ENCODE results near the gene WDR7.

Gene WDR7

DNA sequence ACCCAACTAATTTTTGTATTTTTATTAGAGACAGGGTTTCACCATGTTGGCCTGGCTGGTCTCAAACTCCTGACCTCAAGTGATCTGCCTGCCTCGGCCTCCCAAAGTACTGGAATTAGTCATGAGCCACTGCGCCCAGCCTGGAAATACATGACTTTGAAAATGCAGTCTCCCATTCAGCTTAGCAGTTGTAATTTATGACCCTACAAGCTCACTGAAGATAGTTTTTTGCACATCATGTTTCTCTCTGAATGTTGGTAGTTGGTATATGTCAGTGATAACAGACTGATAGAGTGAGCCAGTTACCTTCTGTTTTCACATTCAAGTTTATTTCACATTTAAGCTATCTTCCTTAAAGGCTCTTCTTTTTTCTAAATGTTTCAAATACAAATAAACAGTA, 7.1 kb downstream of the WDR7 start:
- no peak for DNase-seq

DNA sequence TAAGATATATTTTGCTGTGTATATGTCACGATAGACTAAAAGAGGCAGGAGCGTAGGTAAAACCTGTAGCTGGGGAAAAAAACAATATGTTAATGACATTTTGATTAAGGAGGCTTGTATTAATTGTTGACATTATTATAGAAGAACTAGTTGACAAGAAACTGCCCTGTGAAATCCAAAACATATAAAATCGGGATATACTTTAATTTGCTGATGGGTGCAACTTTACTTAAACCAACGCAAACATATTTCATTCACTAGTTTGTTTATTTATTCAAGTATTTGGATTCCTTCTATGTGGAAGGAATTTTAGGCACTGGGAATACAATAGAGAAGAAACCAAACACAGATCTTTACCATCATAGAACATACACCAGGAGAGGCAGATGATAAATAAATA, 8.0 kb downstream of the WDR7 start:
- DNase-seq, result no peak

DNA sequence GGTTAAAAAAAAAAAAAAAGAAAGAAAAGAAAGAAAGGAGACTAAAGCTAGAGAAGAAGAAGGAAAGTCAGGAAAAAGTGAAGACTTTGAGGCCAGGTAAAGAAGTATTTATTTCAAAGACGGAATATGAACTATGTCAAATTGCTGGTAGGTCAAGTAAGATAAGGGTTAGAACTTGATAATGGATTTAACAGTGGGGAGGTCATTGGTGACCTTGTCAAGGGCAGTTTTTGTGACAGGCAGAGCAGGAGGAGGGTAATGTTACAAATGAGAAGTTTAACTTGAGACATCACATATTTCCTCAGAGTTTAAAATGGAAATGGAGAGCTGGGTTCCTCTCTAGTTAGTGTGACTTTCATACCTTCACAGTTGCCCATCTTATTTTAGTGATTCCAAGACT, 9.5 kb downstream of the WDR7 start:
- DNase-seq, result no peak

DNA sequence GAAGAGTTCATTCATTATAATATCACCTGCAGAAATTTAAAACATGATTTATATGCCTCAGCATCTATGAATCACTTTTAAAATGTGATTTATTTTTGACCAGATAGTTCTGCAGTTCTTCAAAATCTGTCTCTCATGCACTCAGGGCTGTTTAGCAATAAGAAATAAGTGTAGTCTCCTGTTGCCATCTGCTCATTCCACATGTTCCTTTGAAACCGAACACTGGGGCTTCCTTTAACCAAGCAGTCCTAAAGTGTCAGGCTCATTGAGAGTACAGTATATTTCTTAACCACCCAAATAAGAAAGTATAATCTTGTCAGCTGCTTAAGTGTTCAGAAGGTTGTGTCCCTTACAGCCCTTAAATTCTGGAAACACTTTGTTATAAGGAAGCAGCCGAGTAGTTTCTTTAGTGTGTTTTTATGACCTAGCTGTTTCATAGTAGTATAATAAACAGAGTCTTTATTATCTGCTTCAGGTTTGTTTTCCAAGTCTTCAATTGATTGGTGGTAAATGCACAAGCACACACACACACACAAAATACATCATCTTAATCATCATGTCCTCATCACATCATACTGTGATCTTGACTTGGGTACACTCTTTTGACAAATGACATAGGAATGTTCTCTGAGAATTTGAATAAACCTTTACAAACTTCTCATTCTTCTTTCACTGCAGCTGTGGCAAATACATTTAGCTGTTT, 10.4 kb downstream of the WDR7 start:
- no peak for DNase-seq

DNA sequence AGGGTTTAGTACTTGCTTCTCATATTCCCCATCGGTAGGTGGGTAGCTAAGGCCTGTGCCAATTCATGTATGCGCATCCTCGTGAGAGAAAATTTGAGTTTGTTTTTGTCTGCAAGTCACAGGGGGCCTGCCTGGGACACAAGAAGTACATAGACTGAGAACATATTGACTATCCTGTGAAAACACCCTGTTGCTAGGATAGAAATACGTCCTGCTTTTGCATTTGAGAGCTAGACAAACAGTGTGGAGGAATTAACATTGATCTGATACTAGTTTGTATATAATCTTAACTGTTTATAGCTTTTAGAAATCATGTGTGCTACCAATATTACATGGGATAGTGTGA, 10.9 kb downstream of the WDR7 start:
- DNase-seq, result no peak

DNA sequence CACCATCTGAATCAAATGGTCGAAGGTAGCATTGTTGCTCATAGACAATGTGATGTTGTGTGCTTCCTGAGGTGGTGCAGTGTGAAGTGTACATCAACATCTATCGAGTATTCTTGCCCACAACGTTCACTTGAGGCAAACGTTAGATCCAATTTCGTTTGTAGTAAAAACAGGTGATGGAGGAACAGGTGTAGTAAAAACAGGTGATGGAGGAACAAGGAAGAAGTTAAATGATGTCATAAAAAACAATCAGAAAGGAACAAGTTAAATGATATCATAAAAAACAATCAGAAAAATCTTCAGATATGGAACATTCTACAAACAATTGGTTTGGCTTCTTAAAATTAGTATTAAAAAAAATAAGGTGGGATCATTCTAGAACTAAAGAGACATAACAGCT, 11.3 kb downstream of the WDR7 start:
- no peak for DNase-seq

DNA sequence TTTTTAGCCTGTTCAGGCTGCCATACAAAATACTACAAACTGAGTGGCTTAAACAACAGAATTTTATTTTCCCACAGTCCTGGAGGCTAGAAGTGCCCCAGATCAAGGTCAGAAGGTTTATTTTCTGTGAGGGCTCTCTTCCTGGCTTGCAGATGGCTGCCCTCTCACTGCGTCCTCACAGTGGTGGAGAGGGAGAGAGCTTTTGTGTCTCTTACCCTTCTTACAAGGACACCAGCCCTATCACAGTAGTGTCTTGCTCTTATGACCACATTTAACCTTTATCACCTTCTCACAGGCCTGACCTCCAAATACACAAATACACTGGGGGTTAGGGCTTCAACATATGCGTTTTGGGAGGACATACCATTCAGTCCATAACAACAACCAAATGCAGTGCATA, 11.7 kb downstream of the WDR7 start:
- DNase-seq, result no peak

DNA sequence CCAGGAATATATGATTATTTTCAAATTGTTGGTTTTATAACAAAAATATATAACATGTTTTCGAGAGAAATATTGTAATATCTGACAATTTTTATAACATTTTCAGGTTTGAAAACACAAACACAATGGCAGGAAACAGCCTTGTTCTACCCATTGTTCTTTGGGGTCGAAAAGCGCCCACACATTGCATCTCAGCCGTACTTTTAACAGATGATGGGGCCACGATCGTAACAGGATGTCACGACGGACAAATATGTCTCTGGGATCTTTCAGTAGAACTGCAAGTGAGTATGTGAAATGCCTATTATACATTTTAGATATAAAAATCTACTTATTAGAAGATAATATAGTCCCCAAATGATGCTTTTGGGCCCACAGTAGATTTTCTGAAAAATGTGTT, 21.2 kb downstream of the WDR7 start:
- no peak for DNase-seq

DNA sequence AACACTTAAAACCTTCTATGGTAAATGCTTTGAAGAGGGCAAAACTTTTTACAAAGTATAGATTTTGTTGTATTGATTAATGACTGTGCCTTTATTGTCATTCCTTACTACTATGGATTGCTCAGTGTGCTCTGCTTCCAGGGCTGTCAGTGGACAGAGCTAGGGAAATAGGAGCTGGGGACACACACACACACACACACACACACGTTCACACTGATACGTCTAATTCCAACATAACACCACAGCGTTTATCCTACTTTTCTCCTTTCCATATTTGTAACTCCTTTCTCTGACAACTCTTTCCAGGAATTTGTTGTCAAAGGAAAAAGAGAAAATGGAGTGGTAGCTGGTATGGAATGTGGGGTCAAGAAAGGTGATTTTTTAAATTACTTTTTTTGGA, 21.8 kb downstream of the WDR7 start:
- DNase-seq, result no peak

DNA sequence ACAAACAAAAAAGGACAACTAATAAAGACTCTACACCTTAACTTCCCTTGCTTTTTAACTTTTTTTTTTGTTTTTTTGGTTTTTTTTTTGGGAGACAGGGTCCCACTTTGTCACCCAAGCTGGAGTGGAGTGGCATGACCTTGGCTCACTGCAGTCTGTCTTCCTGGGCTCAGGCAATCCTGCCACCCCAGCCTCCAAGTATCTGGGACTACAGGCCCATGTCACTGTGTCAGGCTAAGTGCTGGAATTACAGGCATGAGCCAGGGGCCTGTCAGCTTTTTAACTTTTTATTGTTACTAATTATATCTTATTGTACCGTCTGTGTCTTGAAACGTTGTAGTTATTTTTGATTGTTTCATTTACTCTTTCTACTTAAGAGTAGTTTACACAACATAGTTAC, 25.5 kb downstream of the WDR7 start:
- DNase-seq, result no peak

DNA sequence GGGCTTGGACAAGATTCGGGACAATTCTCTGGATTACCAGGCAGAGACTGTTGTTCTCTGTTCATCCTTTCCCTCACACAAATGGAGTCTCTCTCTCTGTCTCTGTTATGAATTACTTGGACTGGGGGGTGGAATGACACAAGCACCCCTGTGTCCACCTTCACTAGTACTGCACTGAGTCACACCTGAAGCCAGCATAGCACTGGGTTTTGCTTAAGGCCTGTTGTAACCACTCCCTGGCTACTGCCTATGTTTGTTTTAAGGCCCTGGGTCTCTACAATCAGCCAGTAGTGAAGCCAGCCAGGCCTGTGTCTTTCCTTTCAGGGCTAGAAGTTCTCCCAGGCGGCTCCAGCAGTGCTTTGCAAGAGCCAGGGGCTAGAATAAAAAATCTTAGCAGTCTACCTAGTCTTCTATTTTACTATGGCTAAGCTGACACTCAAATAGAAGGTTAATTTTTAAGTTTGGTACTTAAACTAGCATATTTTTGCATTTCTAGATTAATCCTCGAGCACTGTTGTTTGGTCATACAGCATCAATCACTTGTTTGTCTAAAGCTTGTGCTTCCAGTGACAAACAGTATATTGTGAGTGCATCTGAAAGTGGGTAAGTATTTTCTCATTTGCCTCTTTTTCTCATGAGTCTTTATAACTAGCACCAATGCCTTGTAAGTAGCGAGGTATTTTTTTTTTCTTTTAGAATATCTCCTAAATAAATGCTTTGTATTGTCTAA, 27.8 kb downstream of the WDR7 start:
- DNase-seq, result no peak

DNA sequence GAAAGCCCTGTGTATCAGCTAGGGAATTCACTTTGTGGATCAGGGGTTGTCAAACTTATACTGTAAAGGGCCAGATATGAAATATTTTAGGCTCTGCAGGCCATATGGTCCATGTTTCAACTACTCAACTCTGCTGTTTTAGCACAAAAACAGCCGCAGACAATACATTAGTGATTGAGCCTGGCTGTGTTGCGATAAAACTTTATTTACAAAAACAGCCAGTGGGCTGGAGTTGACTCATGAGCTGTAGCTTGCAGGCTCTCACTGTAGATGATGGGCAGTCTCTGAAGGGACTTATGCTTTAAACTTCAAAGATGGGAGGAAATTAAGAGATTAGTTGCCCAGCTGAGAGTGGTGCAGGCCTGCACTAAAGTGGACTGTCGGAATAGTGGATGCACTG, 33.1 kb downstream of the WDR7 start:
- no peak for DNase-seq

DNA sequence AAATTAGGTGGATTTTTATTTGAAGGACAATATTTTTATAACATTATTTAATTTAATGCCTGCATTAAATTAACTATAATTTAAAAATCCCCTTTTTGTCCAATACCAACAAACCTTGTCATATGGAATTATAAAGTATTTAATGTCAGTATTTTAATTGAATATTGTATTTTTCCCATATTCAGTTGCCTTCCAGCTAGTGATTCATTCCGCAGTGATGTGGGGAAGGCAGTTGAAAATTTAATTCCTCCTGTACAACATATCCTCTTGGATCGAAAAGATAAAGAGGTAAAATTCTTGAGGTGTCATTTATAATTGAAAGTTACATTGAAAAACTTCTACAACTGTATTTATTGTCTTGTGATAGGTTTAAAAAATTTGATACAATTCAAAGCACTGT, 40.4 kb downstream of the WDR7 start:
- no peak for DNase-seq

DNA sequence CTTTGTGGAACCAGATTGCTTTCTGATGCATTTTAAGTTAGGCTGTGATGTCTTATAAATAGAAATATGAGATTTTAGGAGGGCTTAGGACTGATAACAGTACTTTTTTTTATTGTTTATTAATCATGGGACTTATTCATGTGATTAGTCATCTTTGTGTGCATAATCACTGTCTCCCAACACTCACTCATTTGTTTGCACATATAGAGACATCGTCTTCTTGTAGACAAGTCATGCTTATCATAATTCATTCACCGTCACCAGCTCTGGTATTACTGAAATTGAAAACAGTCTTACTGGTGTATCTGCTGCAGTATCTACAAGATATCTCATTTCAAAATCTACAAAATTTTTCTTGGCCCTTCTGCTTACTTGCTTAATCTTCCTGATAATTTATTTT, 45.8 kb downstream of the WDR7 start:
- no peak for DNase-seq

DNA sequence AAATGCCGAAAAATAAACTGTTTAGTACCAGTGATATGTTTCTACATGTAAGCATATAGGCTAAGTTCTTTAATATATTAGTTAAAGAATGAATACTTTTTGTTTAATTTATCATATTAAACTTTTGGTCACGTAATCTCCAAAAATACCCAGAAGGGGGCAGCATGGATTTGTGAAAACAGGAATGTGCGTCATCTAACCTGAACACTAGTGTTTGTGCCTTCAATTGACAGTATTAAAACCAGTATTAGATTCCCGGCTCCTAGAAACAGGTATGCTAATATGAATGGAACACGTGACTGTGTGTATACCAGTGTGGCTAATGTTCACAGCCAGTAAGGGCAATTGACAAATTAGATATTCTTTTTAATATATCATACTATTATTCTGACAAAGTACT, 51.8 kb downstream of the WDR7 start:
- peak; percentile 35 for DNase-seq

DNA sequence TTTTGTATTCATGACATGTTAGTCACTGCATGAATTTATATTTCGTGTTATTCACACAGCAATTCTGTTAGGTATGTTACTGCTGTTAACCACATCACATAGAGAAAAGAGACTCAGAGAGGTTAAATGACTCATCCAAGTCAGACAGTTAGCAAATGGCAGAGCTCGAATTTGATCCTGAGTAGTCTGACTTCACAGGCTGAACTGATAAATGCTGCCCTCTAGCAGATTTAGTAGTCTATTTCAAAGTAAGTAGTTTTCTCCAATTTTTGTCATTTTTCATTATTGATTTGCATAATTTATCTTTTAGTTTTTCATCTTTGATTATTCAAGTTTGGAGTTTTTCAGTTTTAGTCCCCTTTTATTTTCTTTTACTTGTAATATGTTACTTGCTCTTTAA, 58.3 kb downstream of the WDR7 start:
- no peak for DNase-seq

DNA sequence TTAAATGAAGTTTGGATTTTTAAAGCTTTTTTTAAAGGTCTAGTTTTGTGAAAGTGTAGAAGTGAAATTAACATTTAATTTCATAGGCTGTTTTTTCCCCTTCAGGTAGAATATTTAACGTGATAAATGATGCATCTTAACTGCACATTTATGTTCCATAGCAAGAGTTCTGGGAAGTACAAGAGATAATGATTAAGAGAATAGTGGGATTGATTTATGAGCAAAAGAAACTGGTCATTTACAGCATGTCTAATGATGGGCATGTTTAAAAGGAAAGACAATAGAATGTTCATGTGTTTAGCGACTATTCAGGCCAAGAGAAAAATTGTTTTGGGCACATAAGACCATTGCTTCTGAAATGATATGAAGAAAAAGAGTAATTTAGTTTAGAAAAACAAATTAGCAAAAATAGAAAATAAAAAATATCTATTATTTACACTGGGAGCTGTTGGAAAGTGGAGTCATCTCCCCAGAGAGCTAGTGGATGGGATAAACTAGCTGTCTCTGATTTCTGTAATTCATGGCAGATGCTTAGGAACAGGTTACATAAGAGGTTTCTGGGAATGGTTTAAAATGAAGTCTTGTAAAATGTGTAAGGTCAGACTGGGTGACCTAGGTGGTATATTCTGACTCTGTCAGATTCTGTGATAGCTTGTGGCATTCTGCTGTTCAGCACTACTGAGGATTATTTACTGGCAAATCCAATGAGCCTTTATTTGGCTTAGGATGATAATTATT, 60.7 kb downstream of the WDR7 start:
- DNase-seq, result no peak

DNA sequence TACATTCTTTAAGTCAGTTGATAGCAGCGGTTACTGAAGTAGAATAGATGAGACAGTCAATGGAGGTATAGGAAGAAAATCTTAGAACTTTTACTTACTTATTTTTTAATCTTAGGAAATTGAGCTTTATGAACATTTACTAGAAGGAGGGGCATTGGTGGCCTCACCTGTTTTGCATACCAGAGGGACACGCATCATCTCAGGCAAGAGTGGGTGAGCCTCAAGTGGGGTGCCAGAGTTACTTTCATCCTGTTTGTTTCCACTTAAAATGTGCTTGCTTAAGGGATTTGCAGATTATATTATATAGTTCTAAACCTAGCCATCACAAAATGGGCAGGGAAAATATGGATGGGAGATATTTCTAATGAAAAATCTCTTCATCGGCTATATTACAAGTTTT, 61.6 kb downstream of the WDR7 start:
- DNase-seq, result no peak

DNA sequence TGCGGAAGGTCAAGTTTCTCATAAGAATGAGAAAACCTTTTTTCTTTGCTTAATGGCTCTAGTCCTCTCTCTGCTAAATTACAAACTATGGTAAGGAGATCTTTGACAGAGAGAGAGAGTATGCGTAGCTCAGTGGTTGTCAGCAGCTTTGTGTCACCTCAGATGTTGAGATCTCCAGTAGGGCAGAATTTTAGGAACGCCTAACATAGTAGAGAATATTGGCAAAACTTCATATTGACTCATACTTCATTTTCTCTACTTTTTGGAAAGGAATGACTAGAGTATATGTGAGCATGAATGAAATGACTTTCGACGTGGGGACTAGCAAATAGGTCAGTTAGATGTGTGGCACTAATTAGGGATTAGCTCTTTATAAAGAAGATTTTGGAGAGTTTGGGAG, 64.0 kb downstream of the WDR7 start:
- DNase-seq, result no peak

DNA sequence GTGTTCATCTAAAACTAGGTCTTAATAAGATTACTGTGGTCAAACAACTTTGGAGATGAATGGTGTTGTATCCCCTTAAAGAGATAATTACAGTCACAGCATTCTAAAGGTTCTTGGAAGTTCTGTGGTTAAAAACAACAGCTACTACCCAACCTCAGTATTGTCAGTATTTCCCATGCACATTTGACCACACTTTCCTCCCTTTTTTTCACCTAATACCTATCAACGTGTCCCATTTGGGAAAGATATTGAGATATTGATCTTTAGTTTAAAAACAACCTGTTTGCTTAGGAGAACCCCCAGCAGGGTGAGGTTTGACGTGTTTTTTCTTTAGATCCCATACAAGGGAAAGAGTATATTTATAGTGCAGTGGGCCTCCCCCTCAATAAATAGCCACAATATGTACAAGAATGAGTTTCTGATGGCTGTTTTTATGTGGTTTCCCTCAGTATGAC, 65.6 kb downstream of the WDR7 start:
- no peak for DNase-seq

DNA sequence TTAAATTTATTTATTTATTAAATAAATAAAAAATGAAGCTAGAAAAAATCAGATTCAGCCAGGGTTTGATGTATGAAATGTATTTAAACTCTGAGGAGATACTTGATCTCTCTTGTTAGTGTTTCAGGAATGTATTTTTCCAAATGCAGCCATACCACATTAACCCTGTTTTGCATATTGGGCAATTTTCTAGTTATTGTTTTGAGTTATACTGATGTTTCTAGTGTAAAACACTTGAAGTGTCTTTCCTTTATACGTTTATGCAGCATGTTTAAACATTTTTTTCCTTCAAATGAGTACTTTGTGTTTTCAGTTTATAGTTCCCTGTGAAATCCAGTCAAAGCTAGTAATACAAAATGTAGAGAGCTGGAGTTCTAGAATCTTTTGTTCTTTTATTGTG, 69.9 kb downstream of the WDR7 start:
- DNase-seq, result no peak

DNA sequence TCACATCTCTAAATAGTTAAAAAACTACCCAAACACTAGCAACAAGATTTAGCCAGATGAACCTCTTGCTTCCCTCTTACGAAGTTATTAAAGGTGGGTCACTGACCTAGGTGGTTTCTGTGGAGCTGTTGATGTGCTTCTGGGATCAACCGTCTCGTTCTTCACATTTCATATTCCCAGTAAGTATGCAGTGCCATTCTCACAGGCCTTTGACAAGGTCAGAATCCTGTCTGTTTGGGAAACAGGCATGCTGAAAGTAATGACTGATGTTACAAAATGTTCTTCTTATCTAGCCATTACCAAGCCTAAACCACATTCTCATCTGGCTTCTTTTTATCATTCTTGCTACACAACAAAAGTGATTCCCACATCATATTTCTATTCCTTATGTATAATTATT, 70.3 kb downstream of the WDR7 start:
- no peak for DNase-seq

DNA sequence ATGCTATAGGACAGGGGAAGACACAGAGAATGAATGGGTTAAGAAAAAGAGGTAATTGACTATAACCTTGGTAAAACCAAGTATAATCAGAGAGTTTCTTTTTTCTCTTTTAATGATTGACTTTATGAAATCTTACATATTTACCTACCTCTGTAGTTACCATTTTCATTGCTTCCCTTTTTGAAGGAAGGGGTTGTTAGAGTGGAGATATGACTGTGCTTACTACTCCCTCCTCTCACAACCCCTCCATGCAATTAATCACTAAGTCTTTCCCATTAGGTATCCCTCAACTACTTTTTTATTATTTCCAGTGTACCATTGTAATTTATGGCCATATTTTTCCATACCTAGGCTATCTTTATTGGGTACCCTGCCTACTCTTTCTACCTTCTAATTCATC, 71.4 kb downstream of the WDR7 start:
- no peak for DNase-seq

DNA sequence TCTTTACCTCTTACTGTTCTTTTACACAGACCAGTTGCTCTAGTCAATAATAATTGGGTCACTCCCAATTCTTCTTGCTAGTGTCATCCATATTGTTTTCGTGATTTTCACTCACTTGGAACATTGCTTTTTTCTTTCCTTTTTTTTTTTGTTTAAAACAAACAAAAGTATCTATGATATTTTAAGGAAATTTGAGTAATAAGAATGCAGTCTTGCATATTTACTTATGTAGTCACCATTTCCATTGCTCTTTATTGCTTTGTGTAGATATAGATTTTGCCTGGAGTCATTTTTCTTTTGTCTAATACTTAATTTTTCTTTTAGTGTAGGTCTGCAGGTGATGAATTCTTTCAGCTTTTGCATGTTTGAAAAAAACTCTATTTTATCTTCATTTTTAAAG, 71.9 kb downstream of the WDR7 start:
- DNase-seq, result no peak
